ENCODE data around the gene BTBD2.
A peak's percentile ranks its signal among the peaks of the same experiment; 100 is the strongest.

BTBD2 gene

DNA sequence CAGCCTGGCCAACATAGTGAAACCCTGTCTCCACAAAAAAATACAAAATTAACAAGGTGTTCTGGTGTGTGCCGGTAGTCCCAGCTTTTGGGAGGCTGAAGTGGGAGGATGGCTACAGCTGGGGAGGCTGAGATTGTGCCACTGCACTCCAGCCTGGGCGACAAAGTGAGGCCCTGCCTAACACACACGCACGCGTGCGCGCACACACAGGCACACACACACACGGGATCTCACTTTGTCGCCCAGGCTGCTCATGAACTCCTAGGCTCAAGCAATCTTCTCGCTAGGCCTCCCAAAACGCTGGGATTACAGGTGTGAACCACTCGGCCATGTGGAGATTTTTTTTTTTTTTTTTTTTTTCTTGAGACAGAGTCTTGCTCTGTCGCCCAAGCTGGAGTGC, 3.2 kb upstream of the BTBD2 start:
- H3K4me3 ChIP-seq (ENCODE audit: low read depth in 1 of 2, low read length in 1 of 2), result no peak overlapping the region
- TF ChIP-seq CTCF (IDR thresholded peaks at IDR 0.05), result no peak
- H3K4me1 ChIP-seq (ENCODE audit: control insufficient read depth in 1 of 2, insufficient read depth in 1 of 2, low read depth in 1 of 2, low read length in 1 of 2), result peaks cover 7 to 9% of the 10 kb centered on the region in 2 experiments
- H3K27me3 ChIP-seq, result peaks cover 5% of the 10 kb centered on the region
- H3K9me3 ChIP-seq, result no peaks in the 10 kb centered on the region
- H3K36me3 ChIP-seq, result no peaks in the 10 kb centered on the region
- H3K27ac ChIP-seq, result no peak overlapping the region

DNA sequence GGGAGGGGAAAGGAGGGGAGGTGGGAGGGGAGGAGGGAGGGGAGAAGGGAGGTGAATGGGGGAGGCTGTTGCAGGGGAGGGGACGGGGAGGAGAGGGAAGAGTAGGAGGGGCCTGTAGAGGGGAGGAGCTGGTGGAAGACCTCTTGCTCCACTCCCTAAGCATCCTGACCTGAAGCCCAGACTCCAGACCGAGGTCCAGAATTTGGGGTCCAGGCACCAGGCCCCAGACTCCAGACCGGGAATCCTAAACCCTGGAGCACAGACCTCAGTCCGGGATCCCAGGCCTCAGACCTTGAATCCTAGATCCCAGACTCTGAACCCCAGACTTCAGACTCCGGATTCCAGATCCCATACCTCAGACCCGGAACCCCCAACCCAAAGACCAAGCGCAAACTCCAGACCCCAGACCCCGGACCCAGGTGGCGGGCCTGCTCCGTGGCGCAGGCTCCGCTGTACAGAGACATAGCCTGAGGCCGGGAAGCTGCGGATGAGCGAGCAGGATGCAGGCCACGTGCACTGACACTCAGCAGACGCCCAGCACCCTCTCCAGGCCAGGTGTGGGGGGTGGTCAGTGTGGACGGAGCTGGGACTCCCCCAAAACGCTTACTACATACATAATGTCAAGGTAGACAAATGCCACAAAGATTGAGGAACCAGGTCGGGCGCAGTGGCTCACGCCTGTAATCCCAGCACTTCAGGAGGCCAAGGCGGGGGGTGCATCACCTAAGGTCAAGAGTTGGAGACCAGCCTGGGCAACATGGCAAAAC, 710 bp upstream of the BTBD2 start:
- Histone ChIP-seq H3K4me3 (ENCODE audit: low read depth in 1 of 2, low read length in 1 of 2) (peak overlapping the region; percentile 44 to 48), H3K36me3 (no peaks in the 10 kb centered on the region), H3K9me3 (no peaks in the 10 kb centered on the region), H3K4me1 (ENCODE audit: control insufficient read depth in 1 of 2, insufficient read depth in 1 of 2, low read depth in 1 of 2, low read length in 1 of 2) (peaks cover 9 to 10% of the 10 kb centered on the region in 2 experiments), H3K27ac (peak overlapping the region; percentile 15), H3K27me3 (no peaks in the 10 kb centered on the region)
- no peak for TF ChIP-seq CTCF (IDR thresholded peaks at IDR 0.05)

GRCh38 chr19:2014731-2015607, 545 bp downstream of the BTBD2 start:
- no peaks in the 10 kb centered on the region for H3K9me3 ChIP-seq
- H3K4me3 ChIP-seq (ENCODE audit: low read depth in 1 of 2, low read length in 1 of 2), result no peak overlapping the region
- H3K27me3 ChIP-seq, result no peaks in the 10 kb centered on the region
- no peak overlapping the region for H3K27ac ChIP-seq
- no peak for TF ChIP-seq CTCF (IDR thresholded peaks at IDR 0.05)
- H3K36me3 ChIP-seq, result no peaks in the 10 kb centered on the region
- H3K4me1 ChIP-seq (ENCODE audit: control insufficient read depth in 1 of 2, insufficient read depth in 1 of 2, low read depth in 1 of 2, low read length in 1 of 2), result peaks cover 9 to 16% of the 10 kb centered on the region in 2 experiments

GRCh38 chr19:2014131-2014571, 1.4 kb downstream of the BTBD2 start:
- H3K4me1 ChIP-seq (ENCODE audit: control insufficient read depth in 1 of 2, insufficient read depth in 1 of 2, low read depth in 1 of 2, low read length in 1 of 2), result peaks cover 6 to 9% of the 10 kb centered on the region in 2 experiments
- no peak overlapping the region for H3K27ac ChIP-seq
- no peaks in the 10 kb centered on the region for H3K27me3 ChIP-seq

GRCh38 chr19:2013683-2013961, 1.9 kb downstream of the BTBD2 start:
- TF ChIP-seq CTCF (IDR thresholded peaks at IDR 0.05), result no peak
- Histone ChIP-seq H3K27ac (peak overlapping the region; percentile 27), H3K4me3 (ENCODE audit: low read depth in 1 of 2, low read length in 1 of 2) (no peak overlapping the region)

More at GRCh38 chr19:2014131-2014571, 1.4 kb downstream of the BTBD2 start:
- H3K4me3 ChIP-seq (ENCODE audit: low read depth in 1 of 2, low read length in 1 of 2), result no peak overlapping the region
- TF ChIP-seq CTCF (IDR thresholded peaks at IDR 0.05), result no peak
- no peaks in the 10 kb centered on the region for H3K9me3 ChIP-seq
- no peaks in the 10 kb centered on the region for H3K36me3 ChIP-seq

More at GRCh38 chr19:2013683-2013961, 1.9 kb downstream of the BTBD2 start:
- no peaks in the 10 kb centered on the region for H3K9me3 ChIP-seq
- no peaks in the 10 kb centered on the region for H3K36me3 ChIP-seq
- peaks cover 6 to 9% of the 10 kb centered on the region in 2 experiments for H3K4me1 ChIP-seq (ENCODE audit: control insufficient read depth in 1 of 2, insufficient read depth in 1 of 2, low read depth in 1 of 2, low read length in 1 of 2)
- no peaks in the 10 kb centered on the region for H3K27me3 ChIP-seq

Measured in neutrophil (primary cell).